A673 (cell line): ENCODE data around the gene DIRAS1. TPM values are rescaled to one million over a fixed set of nuclear protein-coding genes. Genes with fewer than 3 reads are reported as not detected.
"Not testable (repeated sequence)": the region's sequence is repeated elsewhere in the genome, so short reads cannot be mapped to it uniquely, and the experiment has no call there.

ENCODE experiments used
- BruUV-seq: library from RNA; stranded (reverse); fragments of 400-500 nt; replicated peaks from 2 replicates; lab custom pipeline; 2021; lab: Mats Ljungman, UMichigan
- CTCF ChIA-PET: fragments of 300-600 bp; sonication (Branson Sonifier 250); formaldehyde crosslinking; loops from one replicate; lab custom pipeline; 2022; ENCODE audit warnings: antibody characterized with exemption; lab: Charles Lee
- POLR2A ChIA-PET: fragments of 300-600 bp; sonication (Branson Sonifier 250); formaldehyde crosslinking; loops from one replicate; lab custom pipeline; 2022; ENCODE audit warnings: antibody characterized with exemption; ENCODE audit not compliant: low non-redundant PET; lab: Charles Lee
- DNase-seq: peaks from one replicate; pipeline ENCODE4 v3.0.0-alpha.2; 2015; ENCODE audit warnings: low spot score
- H3K27ac ChIP-seq: fragments of 200-600 bp; sonication (generic); 2 replicates; pipeline ENCODE4 v1.5.1; 2016; ENCODE audit warnings: mixed run types, low read depth, mild to moderate bottlenecking, mixed read lengths, antibody characterized with exemption, low read length; ENCODE audit not compliant: poor library complexity, severe bottlenecking
- H3K27me3 ChIP-seq: fragments of 200-600 bp; sonication (generic); replicated peaks from 2 replicates; pipeline ENCODE4 v1.6.1; 2017; ENCODE audit warnings: mixed run types, low read depth, mild to moderate bottlenecking, mixed read lengths, antibody characterized with exemption, low read length; ENCODE audit not compliant: insufficient read depth, poor library complexity
- H3K36me3 ChIP-seq: fragments of 200-600 bp; sonication (generic); 2 replicates; pipeline ENCODE4 v1.6.1; 2016; ENCODE audit warnings: mixed run types, mild to moderate bottlenecking, mixed read lengths, antibody characterized with exemption, low read length; ENCODE audit not compliant: insufficient read depth, poor library complexity, severe bottlenecking
- H3K4me1 ChIP-seq: fragments of 200-600 bp; sonication (generic); 2 replicates; pipeline ENCODE4 v1.6.1; 2017; ENCODE audit warnings: mixed run types, mild to moderate bottlenecking, mixed read lengths, antibody characterized with exemption, low read length; ENCODE audit not compliant: insufficient read depth, poor library complexity, severe bottlenecking
- H3K4me3 ChIP-seq: fragments of 200-600 bp; sonication (generic); 2 replicates; pipeline ENCODE4 v1.5.1; 2016; ENCODE audit warnings: low read depth, mixed run types, mild to moderate bottlenecking, mixed read lengths, low read length; ENCODE audit not compliant: poor library complexity, severe bottlenecking
- H3K9me3 ChIP-seq: fragments of 200-600 bp; sonication (generic); 2 replicates; pipeline ENCODE4 v1.6.1; 2016; ENCODE audit warnings: mixed run types, low read depth, mild to moderate bottlenecking, mixed read lengths, antibody characterized with exemption, low read length; ENCODE audit not compliant: poor library complexity, severe bottlenecking
- EZH2 ChIP-seq: fragments of 200-600 bp; sonication (generic); IDR thresholded peaks from 2 replicates; pipeline ENCODE4 v1.6.1; 2017; ENCODE audit warnings: borderline replicate concordance, low read depth, mild to moderate bottlenecking, mixed read lengths, antibody characterized with exemption, low read length; ENCODE audit not compliant: poor library complexity, severe bottlenecking
- intact Hi-C: fragments of 100-400 bp; cut with micrococcal nuclease; formaldehyde crosslinking; loops from one replicate; pipeline ENCODE4 v1.10.0; 2022; ENCODE audit not compliant: unreplicated experiment
- total RNA-seq: library from RNA; stranded (reverse); gene quantifications from 2 replicates; pipeline ENCODE4 v1.2.3, GENCODE V29; 2021
- TF ChIP-seq, protein P1 (sequence below): fragments of 300-800, 200-600 bp; sonication (generic); conservative IDR thresholded peaks from 2 replicates; pipeline ENCODE4 v1.5.1; 2017; ENCODE audit warnings: low read depth, mild to moderate bottlenecking, antibody characterized with exemption, low read length, moderate library complexity, mixed read lengths

Gene DIRAS1
- total RNA-seq, 1 experiment from 2014 or later: 36.8 TPM

DNA sequence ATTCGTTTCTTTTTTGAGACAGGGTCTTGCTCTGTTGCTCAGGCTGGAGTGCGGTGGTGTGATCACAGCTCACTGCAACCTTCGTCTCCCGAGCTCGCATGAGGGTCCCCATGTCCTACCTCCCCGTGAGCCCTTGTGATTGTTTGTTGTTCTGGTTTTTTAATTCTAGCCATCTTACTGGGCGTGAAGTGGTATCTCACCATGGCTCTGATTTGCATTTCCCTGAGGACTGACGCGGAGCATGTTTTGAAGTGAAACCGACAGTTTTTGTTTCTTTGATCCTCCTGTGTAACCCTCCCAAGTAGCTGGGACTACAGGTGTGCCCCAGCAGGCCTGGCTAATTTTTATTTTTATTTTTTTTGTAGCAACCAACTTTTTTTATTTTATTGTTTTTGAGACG is 40.4 kb downstream of the DIRAS1 start:
- Histone ChIP-seq H3K36me3 (no peaks in the 10 kb centered on the region), H3K4me3 (no peak overlapping the region), H3K4me1 (no peaks in the 10 kb centered on the region), H3K9me3 (no peaks in the 10 kb centered on the region), H3K27me3 (peaks cover 9% of the 10 kb centered on the region), H3K27ac (no peak overlapping the region)
- no peak for DNase-seq
- ChIA-PET POLR2A (no interaction called here), CTCF (no interaction called here)
- no TSS peak for BruUV-seq
- TF ChIP-seq, protein P1, sequence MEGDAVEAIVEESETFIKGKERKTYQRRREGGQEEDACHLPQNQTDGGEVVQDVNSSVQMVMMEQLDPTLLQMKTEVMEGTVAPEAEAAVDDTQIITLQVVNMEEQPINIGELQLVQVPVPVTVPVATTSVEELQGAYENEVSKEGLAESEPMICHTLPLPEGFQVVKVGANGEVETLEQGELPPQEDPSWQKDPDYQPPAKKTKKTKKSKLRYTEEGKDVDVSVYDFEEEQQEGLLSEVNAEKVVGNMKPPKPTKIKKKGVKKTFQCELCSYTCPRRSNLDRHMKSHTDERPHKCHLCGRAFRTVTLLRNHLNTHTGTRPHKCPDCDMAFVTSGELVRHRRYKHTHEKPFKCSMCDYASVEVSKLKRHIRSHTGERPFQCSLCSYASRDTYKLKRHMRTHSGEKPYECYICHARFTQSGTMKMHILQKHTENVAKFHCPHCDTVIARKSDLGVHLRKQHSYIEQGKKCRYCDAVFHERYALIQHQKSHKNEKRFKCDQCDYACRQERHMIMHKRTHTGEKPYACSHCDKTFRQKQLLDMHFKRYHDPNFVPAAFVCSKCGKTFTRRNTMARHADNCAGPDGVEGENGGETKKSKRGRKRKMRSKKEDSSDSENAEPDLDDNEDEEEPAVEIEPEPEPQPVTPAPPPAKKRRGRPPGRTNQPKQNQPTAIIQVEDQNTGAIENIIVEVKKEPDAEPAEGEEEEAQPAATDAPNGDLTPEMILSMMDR: no peak
- TF ChIP-seq EZH2: no peak
- intact Hi-C loops: no loop called here

GRCh38 chr19:2679439-2679838 is 41.7 kb downstream of the DIRAS1 start:
- TF ChIP-seq, protein P1: no peak
- no peak for TF ChIP-seq EZH2
- H3K4me1 ChIP-seq: no peaks in the 10 kb centered on the region
- CTCF ChIA-PET: no interaction called here
- H3K4me3 ChIP-seq: no peak overlapping the region
- peaks cover 22% of the 10 kb centered on the region for H3K27me3 ChIP-seq
- H3K36me3 ChIP-seq: no peaks in the 10 kb centered on the region
- intact Hi-C loops: no loop called here
- H3K27ac ChIP-seq: no peak overlapping the region
- no peak for DNase-seq
- no peaks in the 10 kb centered on the region for H3K9me3 ChIP-seq
- no TSS peak for BruUV-seq
- POLR2A ChIA-PET: no interaction called here

- H3K4me1 ChIP-seq, CTCF ChIA-PET, intact Hi-C loops, BruUV-seq, H3K4me3 ChIP-seq, H3K27ac ChIP-seq, POLR2A ChIA-PET, H3K36me3 ChIP-seq, DNase-seq, H3K9me3 ChIP-seq: not testable (repeated sequence)
- peaks cover 22% of the 10 kb centered on the region for H3K27me3 ChIP-seq
Measured at GRCh38 chr19:2678948-2679347, 42.2 kb downstream of the DIRAS1 start.

DNA sequence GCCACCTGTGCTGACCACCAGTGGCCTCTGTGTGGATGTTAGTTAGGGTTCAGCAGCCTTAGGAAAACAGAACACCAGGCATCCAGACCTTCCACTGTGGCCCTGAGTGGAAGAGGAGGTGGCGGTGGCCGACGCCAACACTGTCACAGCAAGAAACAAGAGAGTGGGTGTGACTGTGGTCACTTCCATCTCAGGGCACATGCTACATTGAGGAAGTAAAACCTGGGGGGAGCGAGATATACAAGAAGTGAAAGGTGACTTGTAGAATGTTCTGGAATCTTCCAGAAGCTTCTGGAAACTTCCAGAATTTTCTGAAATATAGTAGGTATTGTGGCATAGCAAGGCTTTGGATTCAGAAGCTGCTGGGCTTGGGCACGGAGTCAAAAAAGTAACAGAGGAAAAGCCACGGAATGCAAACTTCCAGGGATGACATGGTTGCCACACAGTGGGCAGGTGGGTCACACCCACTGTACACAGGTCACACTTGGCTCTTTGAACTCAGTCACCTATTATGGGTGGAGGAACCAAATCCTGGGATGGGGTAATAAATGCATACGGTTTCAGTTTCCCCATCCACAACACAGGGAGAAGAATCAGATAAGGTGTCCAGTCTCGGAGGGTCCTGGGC is 43.0 kb downstream of the DIRAS1 start:
- CTCF ChIA-PET: no interaction called here

More for the DNA sequence above, 43.0 kb downstream of the DIRAS1 start:
- Histone ChIP-seq H3K4me3 (no peak overlapping the region), H3K9me3 (no peaks in the 10 kb centered on the region), H3K36me3 (no peaks in the 10 kb centered on the region), H3K27ac (no peak overlapping the region), H3K4me1 (no peaks in the 10 kb centered on the region), H3K27me3 (peaks cover 22% of the 10 kb centered on the region)
- DNase-seq: no peak
- no peak for TF ChIP-seq EZH2
- TF ChIP-seq, protein P1: no peak
- intact Hi-C loops: no loop called here
- POLR2A ChIA-PET: no interaction called here
- BruUV-seq: no TSS peak
